ENCODE measurements around the gene XPR1. TPM values are rescaled to one million over a fixed set of nuclear protein-coding genes. Genes with fewer than 3 reads are reported as not detected.
"Not testable (repeated sequence)": the region's sequence is repeated elsewhere in the genome, so short reads cannot be mapped to it uniquely, and the experiment has no call there.

The XPR1 gene
- total RNA-seq, 1 donor from 2014 or later = 12.0 TPM

DNA sequence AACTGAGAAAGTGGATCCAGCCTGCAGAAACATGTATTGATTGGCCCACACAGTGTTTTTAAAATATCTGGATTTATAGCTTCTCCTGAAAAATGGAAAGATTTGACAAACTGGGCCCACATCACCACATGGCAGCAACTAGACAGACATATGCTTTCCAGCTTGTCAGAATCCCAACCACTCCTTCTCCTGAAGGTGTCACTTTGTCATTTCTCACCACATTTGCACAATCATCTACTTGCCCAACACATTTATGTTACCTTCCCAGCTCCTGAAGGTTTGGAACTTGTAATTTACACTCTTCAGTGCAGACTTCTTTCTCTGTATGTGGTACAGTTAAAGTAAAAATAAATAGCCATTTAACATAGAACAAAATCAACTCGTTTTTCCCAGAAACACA, 154.8 kb downstream of the XPR1 start:
- Histone ChIP-seq H3K27me3 (no peaks in the 10 kb centered on the region), H3K9me3 (no peaks in the 10 kb centered on the region), H3K4me3 (no peak overlapping the region), H3K36me3 (no peaks in the 10 kb centered on the region), H3K4me1 (no peaks in the 10 kb centered on the region), H3K27ac (no peak overlapping the region)
- DNase-seq (ENCODE audit: extremely low spot score in 2 of 2) = no peak
- TF ChIP-seq, protein P1, sequence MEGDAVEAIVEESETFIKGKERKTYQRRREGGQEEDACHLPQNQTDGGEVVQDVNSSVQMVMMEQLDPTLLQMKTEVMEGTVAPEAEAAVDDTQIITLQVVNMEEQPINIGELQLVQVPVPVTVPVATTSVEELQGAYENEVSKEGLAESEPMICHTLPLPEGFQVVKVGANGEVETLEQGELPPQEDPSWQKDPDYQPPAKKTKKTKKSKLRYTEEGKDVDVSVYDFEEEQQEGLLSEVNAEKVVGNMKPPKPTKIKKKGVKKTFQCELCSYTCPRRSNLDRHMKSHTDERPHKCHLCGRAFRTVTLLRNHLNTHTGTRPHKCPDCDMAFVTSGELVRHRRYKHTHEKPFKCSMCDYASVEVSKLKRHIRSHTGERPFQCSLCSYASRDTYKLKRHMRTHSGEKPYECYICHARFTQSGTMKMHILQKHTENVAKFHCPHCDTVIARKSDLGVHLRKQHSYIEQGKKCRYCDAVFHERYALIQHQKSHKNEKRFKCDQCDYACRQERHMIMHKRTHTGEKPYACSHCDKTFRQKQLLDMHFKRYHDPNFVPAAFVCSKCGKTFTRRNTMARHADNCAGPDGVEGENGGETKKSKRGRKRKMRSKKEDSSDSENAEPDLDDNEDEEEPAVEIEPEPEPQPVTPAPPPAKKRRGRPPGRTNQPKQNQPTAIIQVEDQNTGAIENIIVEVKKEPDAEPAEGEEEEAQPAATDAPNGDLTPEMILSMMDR (IDR thresholded peaks at IDR 0.05) = no peak
- TF ChIP-seq POLR2A (IDR thresholded peaks at IDR 0.05) (no peak), POLR2AphosphoS5 (IDR thresholded peaks at IDR 0.05; ENCODE audit: insufficient read depth in 1 of 2, low read depth in 1 of 2) (no peak)
- intact Hi-C loops (cut with DNase I) = no loop called here

- TF ChIP-seq, protein P1 (IDR thresholded peaks at IDR 0.05) = no peak
- TF ChIP-seq POLR2A (IDR thresholded peaks at IDR 0.05) (no peak), POLR2AphosphoS5 (IDR thresholded peaks at IDR 0.05; ENCODE audit: insufficient read depth in 1 of 2, low read depth in 1 of 2) (no peak)
- no peak overlapping the region for H3K4me3 ChIP-seq
- H3K27me3 ChIP-seq = no peaks in the 10 kb centered on the region
- no peak for DNase-seq (ENCODE audit: extremely low spot score in 2 of 2)
- no peaks in the 10 kb centered on the region for H3K9me3 ChIP-seq
- intact Hi-C loops (cut with DNase I) = no loop called here
- no peaks in the 10 kb centered on the region for H3K36me3 ChIP-seq
- H3K4me1 ChIP-seq = no peaks in the 10 kb centered on the region
- no peak overlapping the region for H3K27ac ChIP-seq
Measured at GRCh38 chr1:180787628-180788307, 155.9 kb downstream of the XPR1 start.

GRCh38 chr1:180789460-180789859, 157.6 kb downstream of the XPR1 start:
- TF ChIP-seq, protein P1 (IDR thresholded peaks at IDR 0.05) = no peak
- TF ChIP-seq POLR2AphosphoS5 (IDR thresholded peaks at IDR 0.05; ENCODE audit: insufficient read depth in 1 of 2, low read depth in 1 of 2) = no peak
- no peak for TF ChIP-seq POLR2A (IDR thresholded peaks at IDR 0.05)
- DNase-seq (ENCODE audit: extremely low spot score in 2 of 2) = no peak
- Histone ChIP-seq H3K9me3 (no peaks in the 10 kb centered on the region), H3K4me1 (no peaks in the 10 kb centered on the region), H3K4me3 (no peak overlapping the region), H3K27me3 (no peaks in the 10 kb centered on the region), H3K36me3 (no peaks in the 10 kb centered on the region), H3K27ac (no peak overlapping the region)
- intact Hi-C loops (cut with DNase I) = no loop called here

- DNase-seq (ENCODE audit: extremely low spot score in 2 of 2); intact Hi-C loops (cut with DNase I); H3K27ac ChIP-seq; H3K4me1 ChIP-seq; H3K27me3 ChIP-seq; H3K36me3 ChIP-seq; H3K9me3 ChIP-seq; H3K4me3 ChIP-seq: not testable (repeated sequence)
Measured at GRCh38 chr1:180791152-180791551, 159.3 kb downstream of the XPR1 start.

- Histone ChIP-seq H3K36me3 (no peaks in the 10 kb centered on the region), H3K27ac (no peak overlapping the region), H3K27me3 (no peaks in the 10 kb centered on the region), H3K4me3 (no peak overlapping the region), H3K4me1 (no peaks in the 10 kb centered on the region), H3K9me3 (no peaks in the 10 kb centered on the region)
- no peak for DNase-seq (ENCODE audit: extremely low spot score in 2 of 2)
- intact Hi-C loops (cut with DNase I) = no loop called here
- TF ChIP-seq POLR2AphosphoS5 (IDR thresholded peaks at IDR 0.05; ENCODE audit: insufficient read depth in 1 of 2, low read depth in 1 of 2) = no peak
- TF ChIP-seq, protein P1 (IDR thresholded peaks at IDR 0.05) = no peak
- no peak for TF ChIP-seq POLR2A (IDR thresholded peaks at IDR 0.05)
Measured at GRCh38 chr1:180791806-180792205, 160.0 kb downstream of the XPR1 start.
